RWPE2 (cell line): Measurements from ENCODE around the gene CPE.

Experiments used
- ATAC-seq: fragments of 200-7000 bp; cut with Tn5 transposase; 3 replicates; pipeline ENCODE4 v1.9.1; 2021; ENCODE audit warnings: low read depth
- DNase-seq: peaks from one replicate; pipeline ENCODE4 v3.0.0-alpha.2; 2020; ENCODE audit warnings: low spot score
- H3K27ac ChIP-seq: fragments of 450-650 bp; 2 replicates; pipeline ENCODE4 v1.5.1; 2017; ENCODE audit warnings: mild to moderate bottlenecking; ENCODE audit not compliant: poor library complexity, severe bottlenecking
- H3K27me3 ChIP-seq: fragments of 250-450 bp; sonication (Bioruptor Pico); 2 replicates; pipeline ENCODE4 v1.5.1; 2021; ENCODE audit warnings: mild to moderate bottlenecking, moderate library complexity; ENCODE audit not compliant: insufficient read depth, poor library complexity, severe bottlenecking
- H3K36me3 ChIP-seq: fragments of 250-450 bp; sonication (Bioruptor Pico); 2 replicates; pipeline ENCODE4 v1.5.1; 2020; ENCODE audit warnings: low read depth, mild to moderate bottlenecking, moderate library complexity
- H3K4me1 ChIP-seq: fragments of 250-450 bp; sonication (Bioruptor Pico); 2 replicates; pipeline ENCODE4 v1.5.1; 2021; ENCODE audit warnings: mild to moderate bottlenecking, moderate library complexity; ENCODE audit not compliant: insufficient read depth, poor library complexity, severe bottlenecking
- H3K4me3 ChIP-seq: fragments of 250-450 bp; sonication (Bioruptor Pico); 2 replicates; pipeline ENCODE4 v1.5.1; 2021; ENCODE audit warnings: mild to moderate bottlenecking, moderate library complexity; ENCODE audit not compliant: severe bottlenecking
- H3K9me3 ChIP-seq: fragments of 250-450 bp; sonication (Bioruptor Pico); 2 replicates; pipeline ENCODE4 v1.5.1; 2021; ENCODE audit warnings: mild to moderate bottlenecking, moderate library complexity; ENCODE audit not compliant: severe bottlenecking
- TF ChIP-seq, protein P1 (sequence below): fragments of 450-650 bp; IDR thresholded peaks from one replicate; pipeline ENCODE4 v1.5.1; 2017; ENCODE audit warnings: mild to moderate bottlenecking, moderate library complexity; ENCODE audit not compliant: poor library complexity, severe bottlenecking

Gene CPE

DNA sequence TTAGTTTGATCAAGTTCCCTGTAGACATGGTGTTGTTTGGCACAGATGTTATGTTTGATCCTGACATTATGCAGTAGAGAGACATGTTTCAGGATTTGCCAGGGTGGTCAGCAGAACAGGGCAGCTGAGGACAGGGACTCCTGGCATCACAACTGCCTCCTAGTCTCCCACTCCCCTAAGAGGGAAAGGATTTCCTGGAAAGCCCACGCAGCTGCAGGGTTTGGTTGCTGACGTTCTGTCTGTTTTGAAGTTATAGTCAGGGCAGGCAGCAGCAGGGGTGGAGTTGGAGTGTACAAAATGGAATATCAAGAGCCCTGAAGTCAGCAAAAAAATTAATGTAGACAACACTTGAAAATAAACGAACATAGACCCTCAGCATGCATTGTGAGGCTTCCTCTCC is 125.4 kb downstream of the CPE start:
- TF ChIP-seq, protein P1, sequence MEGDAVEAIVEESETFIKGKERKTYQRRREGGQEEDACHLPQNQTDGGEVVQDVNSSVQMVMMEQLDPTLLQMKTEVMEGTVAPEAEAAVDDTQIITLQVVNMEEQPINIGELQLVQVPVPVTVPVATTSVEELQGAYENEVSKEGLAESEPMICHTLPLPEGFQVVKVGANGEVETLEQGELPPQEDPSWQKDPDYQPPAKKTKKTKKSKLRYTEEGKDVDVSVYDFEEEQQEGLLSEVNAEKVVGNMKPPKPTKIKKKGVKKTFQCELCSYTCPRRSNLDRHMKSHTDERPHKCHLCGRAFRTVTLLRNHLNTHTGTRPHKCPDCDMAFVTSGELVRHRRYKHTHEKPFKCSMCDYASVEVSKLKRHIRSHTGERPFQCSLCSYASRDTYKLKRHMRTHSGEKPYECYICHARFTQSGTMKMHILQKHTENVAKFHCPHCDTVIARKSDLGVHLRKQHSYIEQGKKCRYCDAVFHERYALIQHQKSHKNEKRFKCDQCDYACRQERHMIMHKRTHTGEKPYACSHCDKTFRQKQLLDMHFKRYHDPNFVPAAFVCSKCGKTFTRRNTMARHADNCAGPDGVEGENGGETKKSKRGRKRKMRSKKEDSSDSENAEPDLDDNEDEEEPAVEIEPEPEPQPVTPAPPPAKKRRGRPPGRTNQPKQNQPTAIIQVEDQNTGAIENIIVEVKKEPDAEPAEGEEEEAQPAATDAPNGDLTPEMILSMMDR, result no peak
- H3K27ac ChIP-seq, result peak overlapping the region; percentile 46
- H3K36me3 ChIP-seq, result no peaks in the 10 kb centered on the region
- peaks cover 15% of the 10 kb centered on the region for H3K4me1 ChIP-seq
- DNase-seq (no peak), ATAC-seq (no peak)
- H3K27me3 ChIP-seq, result no peaks in the 10 kb centered on the region
- H3K4me3 ChIP-seq, result no peak overlapping the region
- no peaks in the 10 kb centered on the region for H3K9me3 ChIP-seq

DNA sequence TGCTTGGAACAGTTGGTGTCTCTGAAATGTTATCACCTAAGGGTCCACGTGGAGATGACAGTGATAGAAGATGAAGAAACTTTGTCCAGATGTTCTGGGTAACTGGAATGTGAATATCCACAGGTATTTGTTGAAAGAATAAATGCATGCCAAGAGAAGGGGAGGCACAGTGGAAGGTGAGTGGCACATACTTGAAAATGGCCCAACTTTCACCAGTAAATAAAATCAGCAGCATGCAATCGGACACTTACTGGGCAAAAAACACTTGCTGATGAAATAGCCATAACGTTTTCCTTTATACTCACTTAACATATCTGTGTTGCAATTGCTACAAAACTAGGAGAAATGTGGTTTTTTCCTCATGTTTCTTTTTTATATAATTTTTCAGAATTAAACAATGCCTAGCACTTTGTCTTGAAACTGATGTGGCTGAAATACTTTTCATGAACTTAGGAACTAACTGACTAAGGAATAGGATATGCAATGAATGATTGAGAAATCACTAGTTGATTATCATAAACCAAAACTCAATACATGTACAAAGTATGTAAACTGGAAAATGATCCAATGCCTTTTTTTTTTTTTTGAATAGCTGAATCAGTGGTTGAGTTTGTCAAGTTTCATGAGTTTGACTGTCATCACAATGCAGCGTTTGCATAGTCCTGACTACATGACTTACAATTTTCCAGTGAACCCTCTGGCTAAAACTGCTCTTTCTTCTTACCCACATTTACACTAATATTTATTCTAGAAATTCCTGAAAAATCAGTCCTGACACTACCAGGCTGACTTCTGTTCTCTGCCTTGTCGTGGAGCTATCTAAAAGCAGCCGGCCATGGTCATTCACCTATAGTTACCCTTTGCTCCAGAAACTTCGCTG is 127.4 kb downstream of the CPE start:
- no peaks in the 10 kb centered on the region for H3K36me3 ChIP-seq
- H3K4me3 ChIP-seq, result no peak overlapping the region
- H3K27ac ChIP-seq, result peak overlapping the region; percentile 58
- DNase-seq (no peak), ATAC-seq (peak; percentile 68)
- peaks cover 15% of the 10 kb centered on the region for H3K4me1 ChIP-seq
- no peaks in the 10 kb centered on the region for H3K9me3 ChIP-seq
- no peaks in the 10 kb centered on the region for H3K27me3 ChIP-seq
- TF ChIP-seq, protein P1, result no peak

DNA sequence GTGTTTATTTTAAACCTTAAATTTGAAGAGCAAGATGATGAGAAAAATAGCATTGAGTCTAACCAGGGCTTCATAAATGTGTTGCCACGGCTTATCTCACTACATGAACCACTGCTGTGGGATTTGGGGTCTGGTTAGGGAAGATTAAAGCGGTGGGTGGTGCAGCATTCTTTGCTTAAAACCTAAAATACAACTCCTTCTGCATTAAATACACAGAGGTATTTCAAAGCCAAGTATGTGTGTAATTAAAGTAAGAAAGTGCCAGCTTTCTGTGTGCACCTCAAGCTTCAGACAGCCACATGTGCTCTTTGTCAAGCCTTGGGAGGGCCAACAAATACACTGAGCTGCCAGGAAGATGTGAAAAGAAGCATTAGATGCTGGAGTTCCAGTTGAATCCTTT is 128.0 kb downstream of the CPE start:
- peaks cover 15% of the 10 kb centered on the region for H3K4me1 ChIP-seq
- DNase-seq, result no peak
- no peaks in the 10 kb centered on the region for H3K27me3 ChIP-seq
- TF ChIP-seq, protein P1, result no peak
- no peaks in the 10 kb centered on the region for H3K9me3 ChIP-seq
- H3K4me3 ChIP-seq, result no peak overlapping the region
- peak overlapping the region; percentile 58 for H3K27ac ChIP-seq
- no peaks in the 10 kb centered on the region for H3K36me3 ChIP-seq
- no peak for ATAC-seq

DNA sequence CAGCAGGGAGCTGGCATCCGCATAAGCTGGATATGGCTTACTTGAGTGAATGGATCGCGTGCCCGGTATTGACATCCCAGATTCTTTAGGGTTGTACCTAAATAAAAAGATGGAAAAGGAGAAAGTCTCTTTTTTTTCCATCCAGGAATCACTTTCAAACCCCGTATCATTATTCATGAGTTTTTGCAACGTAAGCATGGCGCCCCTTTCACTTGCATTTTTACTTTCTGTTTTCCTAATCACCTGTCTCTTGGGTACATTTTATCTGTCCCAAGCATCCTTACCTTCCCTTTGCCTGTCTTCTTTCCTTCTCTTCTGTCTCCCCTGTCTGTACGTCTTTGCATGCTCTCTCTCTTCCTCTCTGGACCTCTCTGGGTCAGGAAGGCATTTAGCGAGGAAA is 128.6 kb downstream of the CPE start:
- DNase-seq, result no peak
- no peaks in the 10 kb centered on the region for H3K27me3 ChIP-seq
- H3K36me3 ChIP-seq, result no peaks in the 10 kb centered on the region
- ATAC-seq, result no peak
- TF ChIP-seq, protein P1, result no peak
- H3K9me3 ChIP-seq, result no peaks in the 10 kb centered on the region
- H3K27ac ChIP-seq, result no peak overlapping the region
- no peak overlapping the region for H3K4me3 ChIP-seq
- peaks cover 13% of the 10 kb centered on the region for H3K4me1 ChIP-seq
